ENCODE results near the gene RAD51C.

Gene RAD51C

DNA sequence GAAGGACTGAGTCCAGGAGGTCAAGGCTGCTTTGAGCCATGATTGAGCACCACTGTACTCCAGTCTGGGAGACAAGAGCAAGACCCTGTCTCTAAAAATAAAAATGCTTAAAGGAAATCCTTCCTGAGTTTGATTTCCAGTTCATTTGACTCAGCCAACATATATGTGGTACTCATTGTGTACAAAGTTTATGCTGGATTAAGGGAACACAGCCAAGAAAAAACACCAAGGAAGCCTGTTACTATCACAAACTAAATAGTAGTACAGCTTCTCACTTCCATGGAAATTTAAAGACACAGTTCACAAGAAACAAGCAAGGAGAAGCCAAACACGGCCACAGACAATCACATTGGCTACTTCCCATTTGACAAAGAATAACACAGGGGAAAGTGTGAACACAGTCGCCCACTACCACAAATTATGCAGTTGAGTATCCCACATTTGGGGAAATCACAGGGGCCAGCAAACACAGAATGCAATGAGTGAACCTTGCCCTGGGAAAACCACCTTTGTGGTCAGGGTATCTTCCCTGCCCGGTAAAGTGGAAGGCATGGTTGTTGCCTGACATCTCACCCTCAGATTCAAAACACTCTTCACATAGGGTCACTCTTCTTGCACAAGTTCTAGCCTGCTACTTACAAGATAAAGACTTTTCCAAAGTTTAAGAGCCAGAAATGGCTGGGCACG lies 15.1 kb upstream of the RAD51C start:
- no peak for TF ChIP-seq GATA2 (IDR thresholded peaks at IDR 0.05; ENCODE audit: low read depth, low read length)
- no peak for TF ChIP-seq GATA3 (IDR thresholded peaks at IDR 0.05; ENCODE audit: low read depth, low read length)

DNA sequence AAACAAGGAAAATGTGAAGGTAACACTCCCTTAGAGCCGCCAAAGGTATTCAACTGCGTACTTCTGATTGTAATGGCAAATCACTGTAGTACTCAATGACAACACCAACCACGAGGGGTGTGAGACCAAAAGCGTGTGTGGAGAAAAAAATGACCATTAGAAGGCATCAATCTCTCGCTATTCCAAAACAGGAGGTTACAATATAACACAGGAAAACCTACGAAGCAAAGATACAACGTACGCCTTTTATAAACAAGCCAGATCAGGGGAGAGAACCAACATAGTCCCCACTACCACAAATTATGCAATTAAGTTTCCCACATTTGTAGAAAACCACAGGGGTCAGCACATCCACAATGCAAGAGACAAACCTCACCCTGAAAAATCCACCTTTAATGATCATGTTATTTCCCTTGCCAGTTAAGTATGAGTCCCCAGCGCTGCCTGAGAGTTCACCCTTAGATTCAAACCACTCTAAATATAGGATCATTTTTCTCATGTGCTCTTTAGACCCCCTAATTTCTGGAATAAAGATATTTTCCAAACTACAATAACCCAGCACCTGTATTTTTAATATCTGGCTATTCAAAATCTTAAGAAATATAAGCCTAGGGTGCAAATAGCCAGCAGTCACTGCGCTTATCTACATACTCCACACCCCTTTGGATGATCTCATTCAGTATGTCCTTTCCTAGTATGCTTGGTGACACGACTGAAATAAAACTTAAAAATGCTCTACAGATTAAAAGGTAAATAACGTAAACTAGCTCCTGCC lies 13.0 kb upstream of the RAD51C start:
- no peak for TF ChIP-seq GATA2 (IDR thresholded peaks at IDR 0.05; ENCODE audit: low read depth, low read length)
- no peak for TF ChIP-seq GATA3 (IDR thresholded peaks at IDR 0.05; ENCODE audit: low read depth, low read length)

DNA sequence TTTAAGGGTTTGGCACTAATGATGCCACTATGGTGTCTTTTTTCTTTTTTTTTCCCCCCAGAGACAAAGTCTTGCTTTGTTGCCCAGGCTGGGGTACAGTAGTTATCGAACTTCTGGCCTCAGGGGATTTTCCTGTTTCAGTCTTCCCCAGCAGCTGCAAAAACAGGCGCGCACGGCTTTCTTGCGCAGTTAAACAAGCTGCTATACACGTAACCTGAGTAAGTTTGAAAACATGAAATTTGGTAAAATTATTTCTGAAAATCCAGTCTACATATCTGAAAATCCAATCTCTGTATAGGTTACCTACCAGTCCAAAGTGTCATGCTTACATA lies 12.4 kb upstream of the RAD51C start:
- no peak for TF ChIP-seq GATA2 (IDR thresholded peaks at IDR 0.05; ENCODE audit: low read depth, low read length)
- TF ChIP-seq GATA3 (IDR thresholded peaks at IDR 0.05; ENCODE audit: low read depth, low read length): no peak

DNA sequence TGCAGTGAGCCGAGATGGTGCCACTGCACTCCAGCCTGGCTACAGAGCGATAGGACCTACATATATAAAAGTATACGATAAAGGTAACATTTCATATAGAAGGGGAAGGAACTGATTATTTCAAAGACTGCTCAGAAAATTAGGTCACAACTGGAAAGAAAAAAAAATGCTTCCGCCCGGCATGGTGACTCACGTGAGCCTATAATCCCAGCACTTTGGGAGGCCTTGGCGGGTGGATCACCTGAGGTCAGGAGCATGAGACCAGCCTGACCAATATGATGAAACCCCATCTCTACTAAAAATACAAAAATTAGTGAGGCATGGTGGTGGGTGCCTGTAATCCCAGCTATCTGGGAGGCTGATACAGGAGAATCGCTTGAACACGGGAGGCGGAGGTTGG lies 8.4 kb upstream of the RAD51C start:
- TF ChIP-seq GATA3 (IDR thresholded peaks at IDR 0.05; ENCODE audit: low read depth, low read length) (no peak), GATA2 (IDR thresholded peaks at IDR 0.05; ENCODE audit: low read depth, low read length) (no peak)

DNA sequence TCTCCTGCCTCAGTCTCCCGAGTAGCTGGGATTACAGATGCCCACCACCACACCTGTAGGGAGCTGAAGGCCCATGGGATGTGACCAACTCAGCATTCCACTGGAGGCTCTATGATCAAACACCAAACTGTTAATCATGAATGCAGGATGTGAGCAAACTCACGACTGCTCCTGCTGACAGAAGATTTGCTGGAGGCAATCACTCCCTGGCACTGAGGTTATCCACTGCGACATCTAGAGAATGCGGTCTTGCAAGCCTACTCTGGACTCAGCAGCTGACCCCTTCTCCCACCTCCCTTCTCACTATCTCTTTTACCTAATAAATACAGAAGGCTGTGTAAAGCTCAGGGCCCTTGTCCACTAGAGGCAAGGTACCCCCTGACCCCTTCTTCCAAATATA lies 5.4 kb upstream of the RAD51C start:
- TF ChIP-seq GATA3 (IDR thresholded peaks at IDR 0.05; ENCODE audit: low read depth, low read length): no peak
- no peak for TF ChIP-seq GATA2 (IDR thresholded peaks at IDR 0.05; ENCODE audit: low read depth, low read length)

DNA sequence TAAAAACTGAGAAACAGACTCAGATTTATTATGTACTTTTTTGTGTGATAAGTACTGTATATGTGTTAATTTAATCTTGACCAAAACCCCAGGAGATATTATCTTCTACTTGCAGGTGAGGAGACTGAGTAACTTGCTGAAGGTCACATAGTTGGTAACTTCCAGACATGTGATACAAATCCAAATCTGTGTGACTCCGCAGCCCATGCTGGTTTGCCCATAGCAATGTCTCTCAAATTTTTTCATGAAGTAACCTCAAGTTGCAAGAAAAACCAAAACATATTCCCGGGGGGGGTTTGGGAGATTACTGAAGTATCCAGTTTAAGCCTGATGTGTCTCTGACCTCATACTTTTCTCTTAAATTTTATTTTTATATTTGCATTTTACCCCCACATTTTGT lies 3.9 kb upstream of the RAD51C start:
- TF ChIP-seq GATA3 (IDR thresholded peaks at IDR 0.05; ENCODE audit: low read depth, low read length) (no peak), GATA2 (IDR thresholded peaks at IDR 0.05; ENCODE audit: low read depth, low read length) (no peak)

DNA sequence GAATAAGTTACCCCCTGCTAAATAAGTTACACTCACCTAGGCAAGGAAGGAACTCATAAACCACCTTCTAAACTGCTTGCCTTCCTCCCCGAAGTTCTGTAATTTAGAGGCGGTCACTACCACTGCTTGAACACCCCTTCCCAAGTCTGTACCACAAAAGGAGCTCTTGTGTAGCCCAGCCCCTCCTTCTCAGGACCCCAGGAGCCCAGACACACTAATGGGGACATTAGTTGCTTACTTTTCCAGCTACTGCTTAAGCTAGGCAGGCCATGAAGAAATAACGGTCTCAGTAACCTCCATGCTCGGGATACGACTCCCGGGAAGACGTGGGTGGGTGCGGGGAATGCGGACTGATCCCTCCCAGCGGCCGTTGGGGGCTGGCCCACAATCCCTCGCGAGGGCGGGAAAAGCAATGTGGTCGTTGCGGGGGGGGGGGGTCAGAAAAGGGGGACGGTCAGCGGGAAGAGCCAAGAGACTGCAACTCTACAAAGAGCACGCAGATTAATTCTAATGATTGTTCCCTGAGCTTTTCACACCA lies 632 bp upstream of the RAD51C start, which contains the start of gene TEX14:
TSS of gene TEX14 (minus strand) at position 345 of the 538 bp plus-strand sequence. CDS start 40,044 bp downstream, outside the sequence.
- no peak for TF ChIP-seq GATA2 (IDR thresholded peaks at IDR 0.05; ENCODE audit: low read depth, low read length)

DNA sequence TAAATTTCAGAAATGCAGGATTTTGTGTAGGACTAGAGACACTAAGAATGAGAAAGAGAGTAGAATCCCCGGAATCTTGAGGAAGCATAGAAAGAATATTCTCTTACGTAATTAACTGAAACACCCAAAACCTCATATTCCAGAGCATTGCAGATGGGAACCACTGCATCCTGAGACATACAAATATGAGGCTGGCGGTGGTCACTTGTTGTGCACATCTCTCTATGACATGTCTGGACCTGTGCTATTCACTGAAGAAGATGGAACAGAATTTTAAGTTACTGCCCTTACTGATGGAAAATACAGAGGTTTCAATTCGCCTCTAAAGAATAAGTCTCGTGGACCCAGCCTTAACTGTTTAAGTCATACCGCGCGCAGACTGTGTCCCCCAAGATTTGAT lies 806 bp downstream of the RAD51C start:
- TF ChIP-seq GATA3 (IDR thresholded peaks at IDR 0.05; ENCODE audit: low read depth, low read length) (no peak), GATA2 (IDR thresholded peaks at IDR 0.05; ENCODE audit: low read depth, low read length) (no peak)

DNA sequence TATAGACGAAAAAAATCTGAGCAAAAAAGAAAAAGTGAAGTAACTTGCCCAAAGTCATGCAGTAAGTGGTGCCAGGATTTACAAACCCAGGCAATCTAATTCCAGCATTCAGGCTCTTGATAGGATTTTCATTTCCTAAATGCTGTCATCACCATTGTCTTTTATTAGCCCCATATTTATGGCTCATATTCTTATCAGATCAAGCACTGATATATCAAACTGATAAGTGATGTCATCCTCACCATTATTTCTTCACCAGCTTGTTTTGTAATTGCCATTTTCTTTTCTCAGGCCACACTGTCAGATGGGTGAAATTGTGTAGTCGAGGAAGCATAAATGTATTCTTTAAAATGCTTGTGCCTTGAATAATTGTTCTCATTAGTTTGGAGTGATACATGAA lies 1.3 kb downstream of the RAD51C start:
- TF ChIP-seq GATA3 (IDR thresholded peaks at IDR 0.05; ENCODE audit: low read depth, low read length): peak; percentile 61
- peak; percentile 53; the same call in 1 of the 2 replicates for TF ChIP-seq GATA2 (IDR thresholded peaks at IDR 0.05; ENCODE audit: low read depth, low read length)

DNA sequence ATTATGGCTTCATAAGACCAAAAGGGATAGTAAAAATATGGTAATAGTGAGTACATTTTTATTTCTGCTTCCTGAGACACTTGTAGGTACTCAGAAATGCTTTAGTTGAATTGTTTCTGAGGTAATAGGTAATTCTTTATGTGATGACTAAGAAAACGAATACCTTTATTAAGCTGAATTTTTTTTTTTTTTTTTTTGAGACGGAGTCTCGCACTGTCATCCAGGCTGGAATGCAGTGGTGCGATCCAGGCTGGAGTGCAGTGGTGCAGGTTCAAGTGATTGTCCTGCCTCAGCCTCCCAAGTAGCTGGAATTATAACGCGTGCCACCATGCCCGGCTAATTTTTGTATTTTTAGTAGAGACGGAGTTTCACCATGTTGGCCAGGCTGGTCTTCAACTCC lies 1.9 kb downstream of the RAD51C start:
- no peak for TF ChIP-seq GATA2 (IDR thresholded peaks at IDR 0.05; ENCODE audit: low read depth, low read length)
- TF ChIP-seq GATA3 (IDR thresholded peaks at IDR 0.05; ENCODE audit: low read depth, low read length): no peak

DNA sequence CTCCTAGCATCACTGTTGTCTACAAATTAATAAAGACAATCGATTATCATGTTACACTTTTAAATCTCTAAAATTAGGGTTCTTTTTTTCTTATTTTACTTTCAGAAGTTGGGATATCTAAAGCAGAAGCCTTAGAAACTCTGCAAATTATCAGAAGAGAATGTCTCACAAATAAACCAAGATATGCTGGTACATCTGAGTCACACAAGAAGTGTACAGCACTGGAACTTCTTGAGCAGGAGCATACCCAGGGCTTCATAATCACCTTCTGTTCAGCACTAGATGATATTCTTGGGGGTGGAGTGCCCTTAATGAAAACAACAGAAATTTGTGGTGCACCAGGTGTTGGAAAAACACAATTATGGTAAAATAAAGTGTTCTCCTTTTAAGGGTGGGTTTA lies 2.4 kb downstream of the RAD51C start:
- TF ChIP-seq GATA2 (IDR thresholded peaks at IDR 0.05; ENCODE audit: low read depth, low read length): no peak
- TF ChIP-seq GATA3 (IDR thresholded peaks at IDR 0.05; ENCODE audit: low read depth, low read length): no peak

DNA sequence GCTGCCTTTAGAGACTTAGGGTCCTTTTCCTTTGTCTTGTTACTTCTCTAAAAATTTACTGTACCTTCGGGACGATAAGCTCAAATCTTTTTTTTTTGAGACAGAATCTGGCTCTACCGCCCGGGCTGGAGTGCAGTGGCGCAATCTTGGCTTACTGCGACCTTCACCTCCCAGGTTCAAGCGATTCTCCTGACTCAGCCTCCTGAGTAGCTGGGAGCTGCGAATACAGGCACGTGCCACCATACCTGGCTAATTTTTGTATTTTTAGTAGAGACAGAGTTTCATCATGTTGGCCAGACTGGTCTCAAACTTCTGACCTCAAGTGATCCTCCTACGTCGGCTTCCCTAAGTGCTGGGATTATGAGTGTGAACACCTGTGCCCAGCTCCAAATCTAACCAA lies 7.4 kb downstream of the RAD51C start:
- TF ChIP-seq GATA3 (IDR thresholded peaks at IDR 0.05; ENCODE audit: low read depth, low read length): no peak

DNA sequence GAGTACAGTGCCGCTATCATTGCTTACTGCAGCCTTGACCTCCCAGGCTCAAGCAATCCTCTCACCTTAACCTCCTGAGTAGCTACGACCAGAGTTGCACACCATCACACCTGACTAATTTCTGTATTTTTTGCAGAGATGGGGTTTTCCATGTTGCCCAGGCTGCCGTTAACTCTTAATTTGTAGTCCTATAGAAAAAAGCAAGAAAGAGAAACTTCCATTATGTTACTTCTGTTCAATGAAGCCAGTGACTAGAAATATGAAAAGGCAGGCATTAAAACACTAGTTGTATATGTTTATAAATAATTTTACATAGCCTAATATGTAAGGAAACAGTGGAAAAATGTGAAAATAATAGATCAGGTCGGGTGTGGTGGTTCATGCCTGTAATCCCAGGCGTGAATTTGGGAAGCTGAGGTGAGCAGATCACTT lies 9.7 kb downstream of the RAD51C start:
- TF ChIP-seq GATA3 (IDR thresholded peaks at IDR 0.05; ENCODE audit: low read depth, low read length) (no peak), GATA2 (IDR thresholded peaks at IDR 0.05; ENCODE audit: low read depth, low read length) (no peak)

DNA sequence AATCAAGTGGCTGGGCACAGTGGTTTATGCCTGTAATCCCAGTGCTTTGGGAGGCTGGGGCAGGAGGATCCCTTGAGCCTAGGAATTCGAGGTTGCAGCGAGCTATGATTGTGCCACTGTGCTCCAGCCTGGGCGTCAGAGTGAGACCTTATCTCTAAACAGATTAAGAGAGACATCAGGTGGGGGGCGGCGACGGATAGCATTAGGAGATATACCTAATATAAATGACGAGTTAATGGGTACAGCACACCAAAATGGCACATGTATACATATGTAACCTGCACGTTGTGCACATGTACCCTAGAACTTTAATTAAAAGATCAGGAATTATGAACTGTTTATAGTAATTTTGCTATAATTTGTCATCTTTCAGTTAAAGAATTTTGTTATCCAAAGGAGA lies 10.3 kb downstream of the RAD51C start:
- TF ChIP-seq GATA3 (IDR thresholded peaks at IDR 0.05; ENCODE audit: low read depth, low read length): no peak
- no peak for TF ChIP-seq GATA2 (IDR thresholded peaks at IDR 0.05; ENCODE audit: low read depth, low read length)

Measured in SH-SY5Y (cell line).